ENCODE data around the gene NME4.
"Not testable (repeated sequence)": the region's sequence is repeated elsewhere in the genome, so short reads cannot be mapped to it uniquely, and the experiment has no call there.

NME4 gene

DNA sequence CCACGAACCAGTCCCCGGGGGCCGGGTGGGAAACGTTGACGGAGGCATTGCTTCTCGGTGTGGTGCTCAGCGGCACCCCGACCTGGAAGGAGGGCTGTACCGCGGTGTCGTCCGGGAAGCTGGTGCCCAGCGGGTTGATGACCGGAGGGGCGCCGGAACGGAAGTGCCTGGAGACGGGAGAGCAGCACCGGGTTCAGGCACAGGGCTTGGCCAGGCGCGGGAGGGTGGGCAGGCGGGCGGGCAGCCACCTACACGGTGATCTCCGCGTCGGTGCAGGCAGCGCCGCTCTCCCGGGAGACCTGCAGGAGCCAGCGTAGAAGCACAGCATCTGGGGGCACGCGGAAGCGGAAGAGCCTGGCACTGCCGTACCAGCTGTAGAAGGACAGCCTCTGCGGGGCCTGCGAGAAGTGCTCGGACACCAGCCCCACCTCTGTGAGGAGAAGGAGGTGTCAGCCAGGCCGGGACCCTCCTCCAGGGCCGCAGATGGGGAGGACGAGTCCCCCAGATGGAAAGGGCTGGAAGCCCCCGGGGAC is 19.5 kb upstream of the NME4 start:
- TF ChIP-seq ZNF274 (IDR thresholded peaks at IDR 0.05; ENCODE audit: low read depth, low read length) = no peak
- H3K4me3 ChIP-seq (ENCODE audit: low read length) = no peak overlapping the region

DNA sequence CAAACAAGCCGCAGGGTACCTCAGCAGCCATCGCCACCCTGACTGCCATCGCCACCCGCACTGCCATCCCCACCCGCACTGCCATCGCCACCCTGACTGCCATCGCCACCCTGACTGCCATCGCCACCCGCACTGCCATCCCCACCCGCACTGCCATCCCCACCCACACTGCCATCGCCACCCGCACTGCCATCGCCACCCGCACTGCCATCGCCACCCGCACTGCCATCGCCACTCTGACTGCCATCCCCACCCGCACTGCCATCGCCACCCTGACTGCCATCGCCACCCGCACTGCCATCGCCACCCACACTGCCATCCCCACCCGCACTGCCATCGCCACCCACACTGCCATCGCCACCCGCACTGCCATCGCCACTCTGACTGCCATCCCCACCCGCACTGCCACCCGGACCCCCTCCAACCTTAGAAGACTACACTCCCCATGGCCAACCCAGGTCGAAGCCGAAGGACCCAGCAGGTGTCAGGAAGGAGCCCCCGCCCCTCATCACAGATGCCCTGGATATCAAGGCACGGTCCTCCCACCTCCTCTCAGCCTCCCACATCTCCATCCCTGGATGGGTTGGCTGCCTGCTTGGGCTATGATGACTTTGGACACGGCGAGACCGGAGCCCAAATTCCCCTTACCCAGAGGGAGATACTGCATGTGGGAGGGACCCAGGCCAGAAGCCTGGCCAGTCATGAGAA is 18.7 kb upstream of the NME4 start:
- H3K4me3 ChIP-seq (ENCODE audit: low read length) = not testable (repeated sequence)

DNA sequence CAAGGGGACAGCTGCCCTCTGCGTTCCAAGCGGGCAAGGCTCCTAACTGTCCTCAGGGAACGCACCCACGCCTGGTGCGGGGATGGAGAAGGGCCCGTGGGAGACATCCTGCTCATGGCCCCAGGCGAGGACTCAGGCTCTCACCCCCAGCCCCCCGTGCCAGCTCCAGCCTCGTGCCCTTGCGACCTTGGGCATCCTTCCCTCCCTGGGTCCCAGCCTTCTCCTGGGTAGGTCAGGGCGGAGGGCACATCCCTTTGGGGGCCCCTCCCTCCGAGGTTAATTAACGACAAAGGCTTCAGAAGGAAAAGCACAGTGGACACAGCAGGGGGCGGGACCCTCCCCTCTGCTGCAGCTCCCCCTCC is 18.2 kb upstream of the NME4 start:
- TF ChIP-seq ZNF274 (IDR thresholded peaks at IDR 0.05; ENCODE audit: low read depth, low read length) = no peak
- no peak overlapping the region for H3K4me3 ChIP-seq (ENCODE audit: low read length)

DNA sequence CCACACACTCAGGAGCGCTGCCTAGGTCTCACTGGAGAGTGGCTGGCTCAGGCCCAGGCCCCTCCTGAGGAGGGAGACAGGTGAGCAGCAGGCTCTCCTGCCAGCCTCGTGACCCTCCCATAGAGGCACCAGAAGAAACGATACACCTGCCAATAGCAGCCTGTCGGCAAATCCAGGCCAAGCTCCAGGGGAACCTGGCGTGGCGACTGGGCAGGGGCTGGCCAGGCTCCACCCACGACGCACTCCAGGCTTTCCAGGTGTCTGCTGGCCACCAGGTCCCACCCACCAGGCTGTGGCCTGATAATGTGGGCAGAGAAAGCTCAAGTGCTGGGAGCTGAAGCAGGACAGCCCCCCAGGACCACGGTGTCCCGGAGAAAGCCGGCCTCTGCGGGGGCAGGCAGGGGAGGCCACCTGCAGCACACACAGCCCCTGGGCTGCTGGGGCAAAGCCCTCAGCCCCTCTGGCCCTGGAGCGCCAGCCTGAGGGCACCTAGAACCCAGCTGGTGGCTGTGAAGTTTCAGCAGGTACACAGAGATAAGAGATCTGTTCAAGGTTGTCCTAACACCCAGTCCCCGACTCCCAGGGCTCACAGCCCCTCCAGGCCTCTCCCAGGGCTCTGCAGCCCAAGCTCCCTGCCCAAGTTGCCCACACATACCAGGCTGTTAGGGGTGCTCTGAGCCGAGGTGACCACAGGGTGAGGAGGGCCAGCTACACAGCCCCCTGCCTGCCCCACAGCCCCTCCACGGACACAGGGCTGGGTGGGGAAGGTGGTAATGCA is 17.6 kb upstream of the NME4 start:
- TF ChIP-seq ZNF274 (IDR thresholded peaks at IDR 0.05; ENCODE audit: low read depth, low read length) = no peak

DNA sequence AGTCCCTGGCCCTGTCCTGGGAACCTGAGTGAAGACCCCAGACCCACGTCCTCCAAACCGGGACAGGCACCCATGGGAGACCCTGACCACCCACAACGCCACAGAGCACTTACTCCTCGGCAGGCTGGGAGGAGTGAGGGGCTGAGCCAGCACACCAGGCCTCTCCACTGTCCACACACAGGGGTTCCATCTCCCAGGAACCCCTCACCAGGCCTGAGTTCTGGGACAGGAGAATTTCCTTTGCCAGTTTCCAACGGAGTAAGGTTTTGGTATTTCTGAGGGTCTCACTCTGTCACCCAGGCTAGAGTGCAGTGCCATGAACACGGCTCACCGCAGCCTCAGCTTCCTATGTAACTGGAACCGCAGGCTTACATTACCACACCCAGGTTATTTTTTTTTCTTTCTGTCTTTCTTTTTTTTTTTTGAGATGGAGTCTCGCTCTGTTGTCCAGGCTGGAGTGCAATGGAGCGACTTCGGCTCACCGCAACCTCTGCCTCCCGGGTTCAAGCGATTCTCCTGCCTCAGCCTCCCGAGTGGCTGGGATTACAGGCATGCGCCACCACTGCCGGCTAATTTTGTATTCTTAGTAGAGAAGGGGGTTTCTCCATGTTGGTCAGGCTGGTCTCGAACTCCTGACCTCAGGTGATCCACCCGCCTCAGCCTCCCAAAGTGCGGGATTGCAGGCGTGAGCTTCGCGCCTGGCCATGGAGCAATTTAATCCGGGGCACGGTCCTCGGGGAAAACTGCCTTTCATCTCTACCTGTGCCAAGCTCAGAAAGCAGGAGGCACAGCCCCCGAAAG is 16.8 kb upstream of the NME4 start:
- no peak for TF ChIP-seq ZNF274 (IDR thresholded peaks at IDR 0.05; ENCODE audit: low read depth, low read length)

More for the DNA sequence above, 17.6 kb upstream of the NME4 start:
- H3K4me3 ChIP-seq (ENCODE audit: low read length) = no peak overlapping the region

DNA sequence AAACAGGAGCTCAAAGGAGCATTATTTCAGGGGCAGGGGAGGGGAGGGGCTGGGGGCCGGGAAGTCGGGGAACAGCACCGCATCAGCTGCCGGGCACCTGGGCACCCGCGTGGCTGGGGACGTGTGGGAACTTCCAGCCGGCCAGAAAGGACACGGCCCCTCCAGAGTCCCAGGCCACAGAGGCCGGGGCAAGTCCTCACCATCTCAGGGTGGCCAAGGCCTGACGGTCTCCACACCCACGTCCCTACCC is 16.3 kb upstream of the NME4 start:
- no peak for TF ChIP-seq ZNF274 (IDR thresholded peaks at IDR 0.05; ENCODE audit: low read depth, low read length)
- H3K4me3 ChIP-seq (ENCODE audit: low read length) = peak overlapping the region; percentile 79

More for the DNA sequence above, 16.8 kb upstream of the NME4 start:
- H3K4me3 ChIP-seq (ENCODE audit: low read length) = peak overlapping the region; percentile 79; the same call in 1 of the 2 replicates

DNA sequence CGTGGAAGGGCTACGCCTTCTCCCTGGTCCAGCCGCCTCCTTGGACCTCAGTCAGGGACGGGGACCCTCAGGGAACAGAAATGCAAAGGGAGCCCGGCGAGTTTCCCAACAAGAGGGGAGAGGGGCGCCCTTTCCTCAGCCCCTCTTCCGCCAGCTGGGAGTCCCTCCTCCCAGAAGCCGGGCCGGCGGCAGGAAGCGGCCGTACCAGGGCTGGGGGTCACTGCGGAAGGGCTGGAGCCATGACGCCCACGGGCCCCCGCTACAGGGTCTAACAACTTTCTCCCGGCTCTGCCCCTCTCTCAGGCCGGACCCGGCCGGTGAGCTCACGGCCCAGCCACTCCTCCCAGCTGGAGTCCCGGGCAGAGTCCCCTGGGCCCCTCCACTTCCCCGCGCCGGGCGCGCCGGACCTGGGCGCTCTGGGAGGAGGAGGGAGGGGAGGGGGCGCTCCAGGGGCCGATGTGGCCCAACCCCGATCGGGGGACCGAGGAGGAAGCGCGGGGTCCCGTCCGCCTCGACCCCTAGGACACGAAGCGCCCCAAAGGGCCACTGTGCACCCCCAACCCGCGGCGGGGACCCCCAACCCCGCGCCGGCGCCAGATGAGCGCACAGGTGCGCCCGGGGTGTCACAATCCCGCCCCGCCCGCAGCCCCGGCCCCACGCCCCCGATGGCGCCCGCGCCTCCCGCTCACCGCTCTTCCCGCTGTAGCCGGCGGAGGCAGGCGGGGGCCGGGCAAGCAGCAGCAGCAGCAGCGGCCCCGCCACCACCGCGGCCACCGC is 15.8 kb upstream of the NME4 start:
- H3K4me3 ChIP-seq (ENCODE audit: low read length) = peak overlapping the region; percentile 79
- TF ChIP-seq ZNF274 (IDR thresholded peaks at IDR 0.05; ENCODE audit: low read depth, low read length) = no peak

DNA sequence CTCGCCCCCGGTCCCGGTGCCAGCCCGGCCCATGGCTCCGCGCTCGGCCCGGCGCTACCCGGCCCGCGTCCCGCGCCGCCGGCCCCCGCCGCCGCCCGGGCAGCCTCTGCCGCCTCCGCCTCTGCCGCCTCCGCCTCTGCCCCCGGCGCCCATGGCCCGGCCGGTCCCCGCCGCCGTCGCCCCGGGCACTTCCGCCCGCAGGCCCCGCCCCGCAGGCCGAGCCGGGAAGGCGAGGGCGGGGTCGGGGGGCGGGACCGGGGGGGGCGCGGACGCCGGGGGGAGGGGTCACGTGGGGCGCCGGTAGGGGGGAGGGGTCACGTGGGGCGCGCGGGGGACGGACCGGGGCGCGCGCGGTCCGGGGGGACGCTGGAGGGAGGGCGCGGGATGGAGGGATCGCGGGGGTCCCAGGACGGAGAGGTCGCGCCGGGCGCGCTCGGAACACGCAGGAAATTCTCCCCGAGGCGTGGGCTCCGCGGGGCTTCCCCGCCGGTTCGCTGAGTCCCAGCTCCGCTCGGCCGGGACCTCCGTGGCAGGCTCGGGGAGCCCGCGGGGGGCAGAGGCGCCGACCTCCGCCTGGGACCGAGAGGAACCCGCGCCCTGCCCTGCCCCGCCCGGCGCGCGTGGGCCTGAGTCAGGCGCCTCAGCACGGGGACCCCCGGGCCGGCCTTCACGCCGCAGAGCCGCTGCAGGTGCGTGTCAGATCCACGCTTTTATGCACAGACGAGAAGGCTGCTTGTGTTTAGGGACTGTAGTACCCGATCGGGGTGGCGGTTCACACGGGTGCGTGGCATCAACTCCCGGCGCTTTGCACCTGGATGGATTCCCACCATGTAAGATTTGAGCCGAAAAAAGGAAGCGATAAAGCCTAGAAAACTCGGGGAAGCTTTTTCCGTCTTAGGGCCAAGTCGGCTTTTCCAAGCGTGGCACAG is 14.9 kb upstream of the NME4 start, which contains the start of gene PGAP6:
Gene PGAP6 (minus strand): TSS at position 190 of the 929 bp plus-strand sequence. CDS start 157 bp downstream, at position 33.
- H3K4me3 ChIP-seq (ENCODE audit: low read length) = peak within 1 kb of the TSS; percentile 84
- TF ChIP-seq ZNF274 (IDR thresholded peaks at IDR 0.05; ENCODE audit: low read depth, low read length) = no peak

DNA sequence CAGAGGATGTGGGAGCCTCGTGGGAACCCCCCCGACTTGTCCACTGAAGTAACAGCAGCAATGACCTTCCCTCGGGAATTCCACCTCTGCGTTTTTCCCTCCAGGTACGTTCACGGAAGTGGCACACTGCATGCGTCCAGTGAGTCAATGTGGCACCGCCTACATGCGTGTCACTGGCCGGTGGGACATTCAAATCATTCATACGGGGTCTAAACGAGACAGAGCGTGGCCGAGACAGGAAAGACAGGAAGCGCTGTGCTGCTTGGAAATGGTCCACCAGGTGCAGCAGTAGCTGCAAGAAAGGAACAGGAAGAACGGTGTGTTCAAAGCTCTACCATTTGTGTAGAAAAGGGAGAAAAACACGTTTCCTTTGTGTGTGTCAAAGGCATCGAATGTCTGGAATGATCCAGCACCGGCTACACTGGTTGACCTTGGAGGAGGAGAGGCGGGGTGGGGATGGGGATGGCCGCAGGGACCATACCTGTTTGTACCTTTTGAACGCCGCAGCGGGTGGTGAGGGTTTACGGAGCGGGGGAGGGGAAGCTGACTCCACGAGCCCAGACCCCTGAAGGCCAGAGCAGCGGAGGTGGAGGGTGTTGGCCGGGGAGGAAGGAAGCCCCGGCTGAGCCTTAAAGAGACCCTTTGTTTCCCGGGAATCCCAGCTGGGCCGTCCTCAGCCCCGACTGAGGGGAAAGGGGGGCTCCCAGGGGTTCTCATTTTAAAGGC is 13.5 kb upstream of the NME4 start:
- TF ChIP-seq ZNF274 (IDR thresholded peaks at IDR 0.05; ENCODE audit: low read depth, low read length) = no peak
- H3K4me3 ChIP-seq (ENCODE audit: low read length) = peak overlapping the region; percentile 84; the same call in 1 of the 2 replicates

DNA sequence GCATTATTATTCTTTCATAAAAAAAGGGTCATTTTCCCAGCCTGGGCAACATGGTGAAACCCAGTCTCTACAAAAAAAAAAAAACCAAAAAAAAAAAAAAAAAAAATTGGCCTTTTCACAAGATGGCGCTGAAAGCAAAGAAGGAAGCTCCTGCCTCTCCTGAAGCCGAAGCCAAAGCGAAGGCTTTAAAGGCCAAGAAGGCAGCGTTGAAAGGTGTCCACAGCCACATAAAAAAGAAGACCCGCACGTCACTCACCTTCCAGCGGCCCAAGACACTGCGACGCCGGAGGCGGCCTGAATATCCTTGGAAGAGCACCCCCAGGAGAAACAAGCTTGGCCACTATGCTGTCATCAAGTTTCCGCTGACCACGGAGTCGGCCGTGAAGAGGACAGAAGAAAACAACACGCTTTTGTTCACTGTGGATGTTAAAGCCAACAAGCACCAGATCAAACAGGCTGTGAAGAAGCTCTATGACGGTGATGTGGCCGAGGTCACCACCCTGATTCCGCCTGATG is 10.3 kb upstream of the NME4 start:
- TF ChIP-seq ZNF274 (IDR thresholded peaks at IDR 0.05; ENCODE audit: low read depth, low read length) = no peak
- no peak overlapping the region for H3K4me3 ChIP-seq (ENCODE audit: low read length)

DNA sequence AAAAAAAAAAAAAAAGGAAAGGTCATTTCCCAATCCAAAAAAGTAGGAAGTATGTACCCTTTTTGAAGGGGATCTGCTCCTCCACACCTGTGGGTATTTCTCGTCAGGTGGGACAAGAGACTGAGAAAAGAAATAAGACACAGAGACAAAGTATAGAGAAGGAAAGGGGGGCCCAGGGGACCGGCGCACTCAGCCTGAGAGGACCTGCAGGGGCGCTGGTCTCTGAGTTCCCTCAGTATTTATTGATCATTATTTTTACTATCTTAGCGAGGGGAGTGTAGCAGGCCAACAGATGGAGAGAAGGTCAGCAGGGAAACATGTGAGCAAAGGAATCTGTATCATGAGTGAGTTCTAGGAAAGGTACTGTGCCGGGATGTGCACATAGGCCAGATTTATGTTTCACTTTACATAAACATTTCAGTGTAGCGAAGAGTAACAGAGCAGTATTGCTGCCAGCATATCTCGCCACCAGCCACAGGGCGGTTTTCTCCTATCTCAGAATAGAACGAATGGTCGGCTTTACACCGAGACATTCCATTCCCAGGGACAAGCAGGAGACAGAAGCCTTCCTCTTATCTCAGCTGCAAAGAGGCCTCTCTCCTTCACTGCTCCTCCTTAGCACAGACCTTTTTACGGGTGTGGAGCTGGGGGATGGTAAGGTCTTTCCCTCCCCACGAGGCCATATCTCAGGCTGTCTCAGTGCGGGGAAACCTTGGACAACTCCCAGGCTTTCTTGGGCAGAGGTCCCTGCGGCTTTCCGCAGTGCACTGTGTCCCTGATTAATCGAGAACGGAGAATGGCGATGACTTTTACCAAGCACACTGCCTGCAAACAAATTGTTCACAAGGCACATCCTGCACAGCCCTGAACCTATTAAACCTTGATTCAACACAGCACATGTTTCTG is 9.0 kb upstream of the NME4 start:
- not testable (repeated sequence) for H3K4me3 ChIP-seq (ENCODE audit: low read length)
